Lower lobe of right lung (tissue), 2 donors: ENCODE measurements around the gene RGS7BP. TPM values are rescaled to one million over a fixed set of nuclear protein-coding genes. Genes with fewer than 3 reads are reported as not detected.

Source experiments
- ATAC-seq, 2 donors: fragments of 200-7000 bp; cut with Tn5 transposase; one replicate each; pipeline ENCODE4 v1.9.1; 2020 to 2022; ENCODE audit warnings: mild to moderate bottlenecking in 2 of 2, moderate library complexity in 2 of 2
- DNase-seq: peaks from one replicate; pipeline ENCODE4 v3.0.0-alpha.2; 2020
- H3K27ac ChIP-seq: fragments of 200-600 bp; one replicate; pipeline ENCODE4 v1.8.0; 2022
- H3K27me3 ChIP-seq: fragments of 200-600 bp; one replicate; pipeline ENCODE4 v1.8.0; 2022; ENCODE audit warnings: low read depth
- H3K36me3 ChIP-seq: fragments of 200-600 bp; one replicate; pipeline ENCODE4 v1.8.0; 2022; ENCODE audit warnings: mild to moderate bottlenecking
- H3K4me1 ChIP-seq: fragments of 200-600 bp; one replicate; pipeline ENCODE4 v1.8.0; 2022
- H3K4me3 ChIP-seq: fragments of 200-600 bp; one replicate; pipeline ENCODE4 v1.8.0; 2022; ENCODE audit warnings: mild to moderate bottlenecking
- H3K9me3 ChIP-seq: fragments of 200-600 bp; one replicate; pipeline ENCODE4 v1.8.0; 2022
- CTCF ChIP-seq: fragments of 200-600 bp; IDR thresholded peaks from one replicate; pipeline ENCODE4 v1.8.0; 2022; ENCODE audit warnings: antibody characterized with exemption, mild to moderate bottlenecking
- intact Hi-C: fragments of 100-400 bp; cut with DNase I; formaldehyde crosslinking; loops from one replicate; pipeline ENCODE4 v1.11.0; 2022
- total RNA-seq: library from RNA; stranded (reverse); fragmentation: NEBNext Ultra II Directional; extraction: Animal tissue kit (Norgen Biotek cat#: 25700); gene quantifications from one replicate; pipeline ENCODE4 v1.2.1, GENCODE V29; 2021
- donor health status: DM: no; HTN: yes; CAD: no; lungs with severe emphysema.

The RGS7BP gene
- total RNA-seq, 1 donor from 2014 or later = 1.6 TPM

- no peak for TF ChIP-seq CTCF
- H3K4me1 ChIP-seq = no peaks in the 10 kb centered on the region
- ATAC-seq (no peak), DNase-seq (no peak)
- H3K4me3 ChIP-seq = no peak overlapping the region
- H3K27me3 ChIP-seq = no peaks in the 10 kb centered on the region
- intact Hi-C loops = no loop called here
- H3K36me3 ChIP-seq = no peaks in the 10 kb centered on the region
- H3K27ac ChIP-seq = no peak overlapping the region
- no peaks in the 10 kb centered on the region for H3K9me3 ChIP-seq
Observed at GRCh38 chr5:64575561-64575960, 69.7 kb downstream of the RGS7BP start.

- no peaks in the 10 kb centered on the region for H3K4me1 ChIP-seq
- no peak for ATAC-seq
- no peak overlapping the region for H3K4me3 ChIP-seq
- H3K27ac ChIP-seq = no peak overlapping the region
- H3K27me3 ChIP-seq = no peaks in the 10 kb centered on the region
- H3K9me3 ChIP-seq = no peaks in the 10 kb centered on the region
- intact Hi-C loops = no loop called here
- DNase-seq = no peak
- no peak for TF ChIP-seq CTCF
- no peaks in the 10 kb centered on the region for H3K36me3 ChIP-seq
Observed at GRCh38 chr5:64576250-64576649, 70.4 kb downstream of the RGS7BP start.

GRCh38 chr5:64585646-64586045 lies 79.8 kb downstream of the RGS7BP start:
- Histone ChIP-seq H3K4me3 (no peak overlapping the region), H3K27ac (no peak overlapping the region), H3K27me3 (no peaks in the 10 kb centered on the region), H3K9me3 (no peaks in the 10 kb centered on the region), H3K4me1 (no peaks in the 10 kb centered on the region), H3K36me3 (no peaks in the 10 kb centered on the region)
- ATAC-seq (peak in 1 of 2 donors; percentile 42), DNase-seq (no peak)
- no peak for TF ChIP-seq CTCF
- intact Hi-C loops = no loop called here

- Histone ChIP-seq H3K4me3 (no peak overlapping the region), H3K4me1 (no peaks in the 10 kb centered on the region), H3K9me3 (no peaks in the 10 kb centered on the region), H3K27me3 (no peaks in the 10 kb centered on the region), H3K27ac (no peak overlapping the region), H3K36me3 (no peaks in the 10 kb centered on the region)
- no peak for TF ChIP-seq CTCF
- no peak for DNase-seq
- intact Hi-C loops = no loop called here
- ATAC-seq = no peak
Observed at GRCh38 chr5:64587370-64587769, 81.6 kb downstream of the RGS7BP start.

GRCh38 chr5:64592730-64593341 lies 87.0 kb downstream of the RGS7BP start:
- Histone ChIP-seq H3K27me3 (no peaks in the 10 kb centered on the region), H3K27ac (no peak overlapping the region), H3K4me3 (no peak overlapping the region), H3K9me3 (no peaks in the 10 kb centered on the region), H3K4me1 (no peaks in the 10 kb centered on the region), H3K36me3 (no peaks in the 10 kb centered on the region)
- ATAC-seq = no peak
- TF ChIP-seq CTCF = no peak
- DNase-seq = no peak
- intact Hi-C loops = no loop called here
